Mucosa of descending colon (tissue), 3 donors: Measurements from ENCODE around the gene BEX4. TPM values are rescaled to one million over a fixed set of nuclear protein-coding genes. Genes with fewer than 3 reads are reported as not detected.
"Not testable (repeated sequence)": the region's sequence is repeated elsewhere in the genome, so short reads cannot be mapped to it uniquely, and the experiment has no call there.

Experiments used
- ATAC-seq: fragments of 200-7000 bp; cut with Tn5 transposase; one replicate; pipeline ENCODE4 v1.9.1; 2020; ENCODE audit warnings: mild to moderate bottlenecking, moderate library complexity
- DNase-seq, 3 donors: peaks; one replicate each; pipeline ENCODE4 v3.0.0-alpha.2; 2020
- H3K36me3 ChIP-seq: fragments of 200-600 bp; one replicate; pipeline ENCODE4 v1.8.0; 2021; ENCODE audit warnings: low read depth, mild to moderate bottlenecking
- H3K4me1 ChIP-seq: fragments of 200-600 bp; one replicate; pipeline ENCODE4 v1.8.0; 2021; ENCODE audit warnings: low read depth, mild to moderate bottlenecking
- H3K4me3 ChIP-seq: fragments of 200-600 bp; one replicate; pipeline ENCODE4 v1.8.0; 2021; ENCODE audit warnings: mild to moderate bottlenecking
- H3K9me3 ChIP-seq: fragments of 200-600 bp; one replicate; pipeline ENCODE4 v1.8.0; 2021; ENCODE audit warnings: mild to moderate bottlenecking
- intact Hi-C, 2 donors: fragments of 100-400 bp; cut with DNase I in 1 of 2; cut with micrococcal nuclease in 1 of 2; formaldehyde crosslinking; loops; one replicate each; pipeline versions ENCODE4 v1.11.0 to v1.11.1; 2022; cut with DNase I, micrococcal nuclease
- total RNA-seq, 3 donors: library from RNA; stranded (reverse); fragmentation: NEBNext Ultra II Directional in 2 of 3; extraction: Animal tissue kit (Norgen Biotek cat#: 25700) in 2 of 3; gene quantifications; one replicate each; pipeline versions ENCODE4 v1.2.1 to v1.2.4, GENCODE V29; 2021 to 2023
- TF ChIP-seq, protein P1 (sequence below): fragments of 200-600 bp; IDR thresholded peaks from one replicate; pipeline ENCODE4 v1.8.0; 2022; ENCODE audit warnings: antibody characterized with exemption, mild to moderate bottlenecking
- donor health status: DM: no; HTN: no; CAD: no; lungs with moderate emphysema.
- donor health status: DM: no; HTN: no; CAD: no.
- donor health status: DM: no; HTN: yes; CAD: no.

BEX4 gene
- total RNA-seq, 3 donors from 2014 or later, result 7.8 to 34.0 (median 8.9) TPM

DNA sequence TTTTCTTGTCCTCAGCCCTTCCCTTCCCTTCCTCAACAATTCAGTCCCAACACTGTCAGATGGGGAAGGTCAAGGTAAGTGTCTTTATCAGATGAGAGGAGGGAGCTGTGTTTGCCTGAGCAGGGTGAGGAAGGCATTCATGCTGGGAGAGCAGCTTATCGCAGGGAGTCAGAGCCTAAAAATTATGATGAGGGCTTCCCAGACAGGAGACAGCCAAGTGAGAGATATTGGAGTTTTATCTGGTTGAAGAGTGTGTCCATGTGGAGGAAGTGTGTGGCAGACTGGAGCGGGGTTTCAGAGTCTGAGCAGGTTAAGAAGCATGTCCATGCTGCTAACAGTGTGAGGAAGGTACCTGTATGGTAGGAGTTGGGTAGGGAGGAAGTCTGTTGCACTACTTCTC lies 18.4 kb downstream of the BEX4 start:
- intact Hi-C loops, result no loop called here
- ATAC-seq (peak; percentile 55), DNase-seq (no peak)
- TF ChIP-seq, protein P1, sequence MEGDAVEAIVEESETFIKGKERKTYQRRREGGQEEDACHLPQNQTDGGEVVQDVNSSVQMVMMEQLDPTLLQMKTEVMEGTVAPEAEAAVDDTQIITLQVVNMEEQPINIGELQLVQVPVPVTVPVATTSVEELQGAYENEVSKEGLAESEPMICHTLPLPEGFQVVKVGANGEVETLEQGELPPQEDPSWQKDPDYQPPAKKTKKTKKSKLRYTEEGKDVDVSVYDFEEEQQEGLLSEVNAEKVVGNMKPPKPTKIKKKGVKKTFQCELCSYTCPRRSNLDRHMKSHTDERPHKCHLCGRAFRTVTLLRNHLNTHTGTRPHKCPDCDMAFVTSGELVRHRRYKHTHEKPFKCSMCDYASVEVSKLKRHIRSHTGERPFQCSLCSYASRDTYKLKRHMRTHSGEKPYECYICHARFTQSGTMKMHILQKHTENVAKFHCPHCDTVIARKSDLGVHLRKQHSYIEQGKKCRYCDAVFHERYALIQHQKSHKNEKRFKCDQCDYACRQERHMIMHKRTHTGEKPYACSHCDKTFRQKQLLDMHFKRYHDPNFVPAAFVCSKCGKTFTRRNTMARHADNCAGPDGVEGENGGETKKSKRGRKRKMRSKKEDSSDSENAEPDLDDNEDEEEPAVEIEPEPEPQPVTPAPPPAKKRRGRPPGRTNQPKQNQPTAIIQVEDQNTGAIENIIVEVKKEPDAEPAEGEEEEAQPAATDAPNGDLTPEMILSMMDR, result no peak
- Histone ChIP-seq H3K4me3 (no peak overlapping the region), H3K4me1 (no peaks in the 10 kb centered on the region), H3K9me3 (no peaks in the 10 kb centered on the region), H3K36me3 (no peaks in the 10 kb centered on the region)

DNA sequence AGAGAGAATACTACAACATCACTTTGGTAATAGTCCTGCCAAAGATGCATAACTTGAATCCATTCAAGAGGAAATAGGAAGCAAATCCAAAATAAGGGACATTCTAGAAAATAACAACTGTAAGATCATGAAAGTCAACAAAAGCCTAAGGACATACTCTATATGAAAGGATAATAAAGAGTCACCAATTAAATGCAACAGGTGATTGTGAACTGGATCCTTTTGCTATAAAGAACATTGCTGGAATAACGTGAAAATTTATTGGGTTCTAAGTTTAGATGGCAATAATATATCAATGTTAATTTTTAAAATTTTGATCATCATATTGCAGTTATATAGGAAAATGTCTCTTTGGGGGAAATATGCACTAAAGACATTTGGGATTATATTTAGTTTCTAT lies 20.0 kb downstream of the BEX4 start:
- H3K36me3 ChIP-seq, result no peaks in the 10 kb centered on the region
- H3K4me3 ChIP-seq, result no peak overlapping the region
- H3K9me3 ChIP-seq, result no peaks in the 10 kb centered on the region
- no peak for DNase-seq
- no peaks in the 10 kb centered on the region for H3K4me1 ChIP-seq
- intact Hi-C loops, result no loop called here
- no peak for ATAC-seq
- TF ChIP-seq, protein P1, result no peak

DNA sequence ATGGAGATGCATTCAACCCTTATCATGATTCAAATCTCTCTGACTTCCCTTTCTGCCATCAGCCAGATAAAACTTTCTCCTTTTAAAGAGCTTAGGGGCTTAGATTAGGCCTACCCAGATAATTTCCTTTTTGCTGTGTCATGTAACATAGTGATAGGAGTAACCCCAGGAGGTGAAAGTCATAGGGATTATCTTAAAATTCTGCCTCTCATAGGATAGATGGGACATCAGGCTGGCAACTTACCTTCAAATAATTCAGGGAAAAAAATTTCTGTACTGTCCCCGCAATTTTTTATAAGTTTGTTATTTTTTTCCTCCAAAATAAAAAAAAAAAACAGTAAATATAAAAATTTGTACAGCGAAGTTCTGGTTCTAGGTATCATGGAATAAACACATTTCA lies 20.7 kb downstream of the BEX4 start:
- ATAC-seq, H3K4me1 ChIP-seq, intact Hi-C loops, DNase-seq, H3K4me3 ChIP-seq, H3K36me3 ChIP-seq, H3K9me3 ChIP-seq: not testable (repeated sequence)

DNA sequence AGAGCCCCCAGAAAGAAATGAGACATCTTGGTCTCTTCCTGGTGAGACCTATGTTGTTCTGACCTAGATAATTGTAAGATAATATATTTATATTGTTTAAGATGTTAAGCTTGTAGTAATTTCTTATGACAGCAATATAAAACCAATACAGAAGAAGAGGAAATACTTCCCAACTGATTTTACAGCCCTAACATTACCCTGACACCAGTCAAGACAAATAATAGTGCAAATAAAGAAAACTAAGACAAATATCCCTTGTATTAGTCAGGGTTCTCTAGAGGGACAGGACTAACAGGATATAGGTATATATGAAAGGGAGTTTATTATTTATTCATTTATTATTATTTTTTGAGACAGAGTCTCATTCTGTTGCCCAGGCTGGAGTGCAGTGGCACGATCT lies 21.4 kb downstream of the BEX4 start:
- intact Hi-C loops, result no loop called here
- ATAC-seq (no peak), DNase-seq (no peak)
- TF ChIP-seq, protein P1, result no peak
- Histone ChIP-seq H3K4me1 (no peaks in the 10 kb centered on the region), H3K9me3 (no peaks in the 10 kb centered on the region), H3K36me3 (no peaks in the 10 kb centered on the region), H3K4me3 (no peak overlapping the region)

DNA sequence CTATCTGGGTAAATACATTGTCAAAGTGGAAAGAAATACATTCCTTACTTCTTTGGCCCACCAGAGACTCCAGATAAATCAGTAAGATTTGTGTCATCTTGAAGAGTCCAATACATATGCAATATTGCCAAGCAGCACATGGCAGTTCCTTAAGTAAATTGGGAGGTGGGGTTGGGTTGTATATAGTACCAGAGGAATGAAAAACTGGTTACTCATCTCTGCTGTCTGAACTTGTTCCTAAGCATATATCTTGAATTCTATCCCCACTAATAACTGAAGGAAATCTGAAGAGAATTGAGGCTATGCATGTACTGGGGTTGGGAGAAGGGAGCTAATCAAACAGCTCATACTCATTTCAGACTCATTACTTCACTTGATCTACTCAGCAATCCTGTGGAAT lies 25.2 kb downstream of the BEX4 start:
- H3K4me1 ChIP-seq, result no peaks in the 10 kb centered on the region
- H3K9me3 ChIP-seq, result no peaks in the 10 kb centered on the region
- TF ChIP-seq, protein P1, result no peak
- H3K36me3 ChIP-seq, result no peaks in the 10 kb centered on the region
- no peak for DNase-seq
- no peak overlapping the region for H3K4me3 ChIP-seq
- ATAC-seq, result no peak
- intact Hi-C loops, result no loop called here

DNA sequence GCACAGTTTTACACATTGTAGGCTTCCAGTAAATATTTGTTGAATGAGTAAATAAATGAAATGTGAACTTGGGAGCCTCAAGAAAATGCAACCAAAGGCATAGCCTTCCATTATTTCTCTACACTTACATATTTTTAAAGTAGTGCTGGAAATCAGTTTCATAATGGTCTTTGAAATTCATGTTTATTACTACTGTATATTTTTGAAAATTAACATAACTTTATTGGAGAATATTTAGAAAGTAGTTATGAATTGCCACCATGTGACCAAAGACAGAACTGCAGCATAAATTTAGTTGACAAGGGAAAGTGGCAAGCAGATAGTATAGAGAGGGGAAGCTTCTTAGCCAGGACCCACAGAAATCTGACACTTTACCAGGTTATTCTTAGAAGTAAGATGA lies 33.6 kb downstream of the BEX4 start:
- no peaks in the 10 kb centered on the region for H3K4me1 ChIP-seq
- intact Hi-C loops, result loop anchor here in 1 of 2 donors (5.0 kb wide), 1 partner anchor 36 kb away; no protein-coding TSS in a partner anchor
- H3K4me3 ChIP-seq, result no peak overlapping the region
- H3K36me3 ChIP-seq, result no peaks in the 10 kb centered on the region
- ATAC-seq (no peak), DNase-seq (peak in 1 of 3 donors; percentile 54)
- TF ChIP-seq, protein P1, result no peak
- no peaks in the 10 kb centered on the region for H3K9me3 ChIP-seq
